Neural progenitor cell (in vitro differentiated cells): Measurements from ENCODE around the gene RPEL1.

ENCODE experiments used
- CTCF ChIP-seq: fragments of 200-600 bp; sonication (generic); IDR thresholded peaks from 2 replicates; pipeline ENCODE4 v1.5.1; 2017; ENCODE audit warnings: antibody characterized with exemption, mild to moderate bottlenecking
- EZH2phosphoT487 ChIP-seq: fragments of 200-600 bp; sonication (generic); IDR thresholded peaks from 2 replicates; pipeline ENCODE4 v1.6.1; 2017; ENCODE audit warnings: antibody characterized with exemption

- TF ChIP-seq CTCF (no peak), EZH2phosphoT487 (no peak)
These were observed 12.1 kb downstream of the RPEL1 start for GRCh38 chr10:103257812-103258211.
